B cell (primary cell): ENCODE data around the gene PCDHB13.
"Not testable (repeated sequence)": the region's sequence is repeated elsewhere in the genome, so short reads cannot be mapped to it uniquely, and the experiment has no call there.

Source experiments
- CTCF ChIP-seq: fragments of 200-600 bp; IDR thresholded peaks from one replicate; pipeline ENCODE4 v1.8.0; 2022; ENCODE audit warnings: antibody characterized with exemption, mild to moderate bottlenecking
- EZH2 ChIP-seq: IDR thresholded peaks from 2 replicates; pipeline ENCODE4 v1.6.1; 2012; ENCODE audit warnings: borderline replicate concordance, low read depth, mild to moderate bottlenecking, moderate library complexity, low read length; ENCODE audit not compliant: insufficient read depth, poor library complexity, severe bottlenecking

- TF ChIP-seq CTCF, EZH2: not testable (repeated sequence)
Measured at GRCh38 chr5:141177577-141178191, 36.0 kb upstream of the PCDHB13 start, which contains the start of gene PCDHB8.
